Astrocyte (in vitro differentiated cells and primary cell): ENCODE data around the gene PRR29.

Source experiments
- EZH2 ChIP-seq: IDR thresholded peaks from 2 replicates; pipeline ENCODE4 v1.6.1; 2012; ENCODE audit warnings: mild to moderate bottlenecking, low read length, inconsistent platforms; ENCODE audit not compliant: insufficient read depth
- TF ChIP-seq, protein P1 (sequence below): IDR thresholded peaks from 2 replicates; pipeline ENCODE4 v1.5.1; 2011; ENCODE audit warnings: low read depth, mild to moderate bottlenecking, inconsistent platforms, low read length, moderate library complexity; ENCODE audit not compliant: insufficient read depth

GRCh38 chr17:63978272-63979200 is 19.6 kb upstream of the PRR29 start:
- TF ChIP-seq, protein P1, sequence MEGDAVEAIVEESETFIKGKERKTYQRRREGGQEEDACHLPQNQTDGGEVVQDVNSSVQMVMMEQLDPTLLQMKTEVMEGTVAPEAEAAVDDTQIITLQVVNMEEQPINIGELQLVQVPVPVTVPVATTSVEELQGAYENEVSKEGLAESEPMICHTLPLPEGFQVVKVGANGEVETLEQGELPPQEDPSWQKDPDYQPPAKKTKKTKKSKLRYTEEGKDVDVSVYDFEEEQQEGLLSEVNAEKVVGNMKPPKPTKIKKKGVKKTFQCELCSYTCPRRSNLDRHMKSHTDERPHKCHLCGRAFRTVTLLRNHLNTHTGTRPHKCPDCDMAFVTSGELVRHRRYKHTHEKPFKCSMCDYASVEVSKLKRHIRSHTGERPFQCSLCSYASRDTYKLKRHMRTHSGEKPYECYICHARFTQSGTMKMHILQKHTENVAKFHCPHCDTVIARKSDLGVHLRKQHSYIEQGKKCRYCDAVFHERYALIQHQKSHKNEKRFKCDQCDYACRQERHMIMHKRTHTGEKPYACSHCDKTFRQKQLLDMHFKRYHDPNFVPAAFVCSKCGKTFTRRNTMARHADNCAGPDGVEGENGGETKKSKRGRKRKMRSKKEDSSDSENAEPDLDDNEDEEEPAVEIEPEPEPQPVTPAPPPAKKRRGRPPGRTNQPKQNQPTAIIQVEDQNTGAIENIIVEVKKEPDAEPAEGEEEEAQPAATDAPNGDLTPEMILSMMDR, result no peak
- TF ChIP-seq EZH2, result no peak
